Activated CD4-positive, alpha-beta T cell treated with anti-CD3 and anti-CD28 coated beads, Interleukin-2, amount 50 U/mL, for 16 hours (primary cell): ENCODE data around the gene THAP8.
"Not testable (repeated sequence)": the region's sequence is repeated elsewhere in the genome, so short reads cannot be mapped to it uniquely, and the experiment has no call there.

Experiments used
- DNase-seq: peaks from one replicate; pipeline ENCODE4 v3.0.0-alpha.2; 2020

Gene THAP8

GRCh38 chr19:36067681-36068080, 13.6 kb upstream of the THAP8 start:
- DNase-seq = no peak

GRCh38 chr19:36064826-36065225, 10.7 kb upstream of the THAP8 start:
- no peak for DNase-seq

- DNase-seq = no peak
Observed at GRCh38 chr19:36061367-36061766, 7.3 kb upstream of the THAP8 start.

GRCh38 chr19:36060430-36060829, 6.3 kb upstream of the THAP8 start:
- DNase-seq = no peak

- no peak for DNase-seq
Observed at GRCh38 chr19:36059180-36059910, 5.3 kb upstream of the THAP8 start.

- no peak for DNase-seq
Observed at GRCh38 chr19:36058481-36059179, 4.5 kb upstream of the THAP8 start.

- DNase-seq = peak; percentile 95
Observed at GRCh38 chr19:36054733-36055686, 925 bp upstream of the THAP8 start, which contains the start of gene WDR62. Gene WDR62 (plus strand): TSS chr19:36054897. CDS start chr19:36054972, 75 bp downstream.

GRCh38 chr19:36051637-36052036, 2.4 kb downstream of the THAP8 start:
- DNase-seq = no peak

GRCh38 chr19:36051236-36051635, 2.8 kb downstream of the THAP8 start:
- DNase-seq = no peak

GRCh38 chr19:36049080-36049698, 4.9 kb downstream of the THAP8 start:
- no peak for DNase-seq

- no peak for DNase-seq
Observed at GRCh38 chr19:36047835-36048234, 6.2 kb downstream of the THAP8 start.

GRCh38 chr19:36046443-36047050, 7.5 kb downstream of the THAP8 start:
- DNase-seq = no peak

GRCh38 chr19:36043952-36044351, 10.1 kb downstream of the THAP8 start:
- DNase-seq = no peak

GRCh38 chr19:36041831-36042230, 12.3 kb downstream of the THAP8 start:
- DNase-seq = no peak

GRCh38 chr19:36041092-36041491, 13.0 kb downstream of the THAP8 start:
- not testable (repeated sequence) for DNase-seq

- no peak for DNase-seq
Observed at GRCh38 chr19:36040495-36040894, 13.6 kb downstream of the THAP8 start.

- DNase-seq = peak; percentile 28
Observed at GRCh38 chr19:36032251-36033104, 21.6 kb downstream of the THAP8 start, which contains the start of gene CLIP3. Gene CLIP3 (minus strand): TSS chr19:36032873. CDS start chr19:36032357, 516 bp downstream.

GRCh38 chr19:36031308-36031707, 22.8 kb downstream of the THAP8 start:
- no peak for DNase-seq

GRCh38 chr19:36030264-36031148, 23.6 kb downstream of the THAP8 start:
- no peak for DNase-seq
